ENCODE results near the gene IL10RB. TPM values are rescaled to one million over a fixed set of nuclear protein-coding genes. Genes with fewer than 3 reads are reported as not detected.

The IL10RB gene
- total and polyA plus RNA-seq, 2 of the 13 experiments (the other 11 are each of a cell fraction or from before 2014, with no cell fraction given) = 17.4 to 18.2 TPM

DNA sequence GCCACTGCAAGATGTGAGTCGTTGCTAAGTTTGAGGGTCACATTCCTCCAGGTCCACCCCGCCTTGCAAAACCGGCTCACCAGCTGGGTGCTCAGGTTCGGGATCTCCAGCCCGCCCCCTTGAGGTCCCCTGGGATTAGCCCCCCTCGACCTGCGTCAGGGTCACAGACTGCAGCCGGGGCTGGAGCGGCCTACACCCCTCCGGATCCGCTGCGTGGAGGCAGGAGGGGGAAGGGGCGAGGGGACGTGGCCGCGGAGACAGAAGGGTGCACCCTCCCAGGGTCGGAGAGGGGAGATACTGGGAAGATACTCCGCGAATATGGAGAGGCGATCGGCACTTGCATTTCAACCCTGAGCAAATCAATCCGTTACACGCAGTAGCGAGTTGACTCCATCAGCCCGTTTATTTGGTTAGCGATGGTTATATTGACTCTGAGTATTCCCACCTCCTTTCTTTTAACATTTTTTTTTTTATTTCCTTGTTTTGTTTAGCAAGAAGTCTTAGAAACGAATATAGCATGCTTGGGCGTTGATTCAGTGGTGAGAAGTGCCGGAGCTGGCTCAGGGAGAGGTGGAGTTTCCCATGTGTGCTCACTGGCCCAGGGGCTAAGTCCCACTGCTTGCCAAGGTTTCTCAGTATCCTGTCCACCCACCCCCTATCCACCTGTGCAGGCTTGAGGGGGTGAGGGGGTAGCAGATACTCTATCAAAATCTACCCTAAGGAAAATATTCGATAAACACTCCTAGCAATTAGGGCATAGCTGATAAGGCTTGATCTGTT, 35.4 kb upstream of the IL10RB start (continued):
- TF ChIP-seq, protein P1, sequence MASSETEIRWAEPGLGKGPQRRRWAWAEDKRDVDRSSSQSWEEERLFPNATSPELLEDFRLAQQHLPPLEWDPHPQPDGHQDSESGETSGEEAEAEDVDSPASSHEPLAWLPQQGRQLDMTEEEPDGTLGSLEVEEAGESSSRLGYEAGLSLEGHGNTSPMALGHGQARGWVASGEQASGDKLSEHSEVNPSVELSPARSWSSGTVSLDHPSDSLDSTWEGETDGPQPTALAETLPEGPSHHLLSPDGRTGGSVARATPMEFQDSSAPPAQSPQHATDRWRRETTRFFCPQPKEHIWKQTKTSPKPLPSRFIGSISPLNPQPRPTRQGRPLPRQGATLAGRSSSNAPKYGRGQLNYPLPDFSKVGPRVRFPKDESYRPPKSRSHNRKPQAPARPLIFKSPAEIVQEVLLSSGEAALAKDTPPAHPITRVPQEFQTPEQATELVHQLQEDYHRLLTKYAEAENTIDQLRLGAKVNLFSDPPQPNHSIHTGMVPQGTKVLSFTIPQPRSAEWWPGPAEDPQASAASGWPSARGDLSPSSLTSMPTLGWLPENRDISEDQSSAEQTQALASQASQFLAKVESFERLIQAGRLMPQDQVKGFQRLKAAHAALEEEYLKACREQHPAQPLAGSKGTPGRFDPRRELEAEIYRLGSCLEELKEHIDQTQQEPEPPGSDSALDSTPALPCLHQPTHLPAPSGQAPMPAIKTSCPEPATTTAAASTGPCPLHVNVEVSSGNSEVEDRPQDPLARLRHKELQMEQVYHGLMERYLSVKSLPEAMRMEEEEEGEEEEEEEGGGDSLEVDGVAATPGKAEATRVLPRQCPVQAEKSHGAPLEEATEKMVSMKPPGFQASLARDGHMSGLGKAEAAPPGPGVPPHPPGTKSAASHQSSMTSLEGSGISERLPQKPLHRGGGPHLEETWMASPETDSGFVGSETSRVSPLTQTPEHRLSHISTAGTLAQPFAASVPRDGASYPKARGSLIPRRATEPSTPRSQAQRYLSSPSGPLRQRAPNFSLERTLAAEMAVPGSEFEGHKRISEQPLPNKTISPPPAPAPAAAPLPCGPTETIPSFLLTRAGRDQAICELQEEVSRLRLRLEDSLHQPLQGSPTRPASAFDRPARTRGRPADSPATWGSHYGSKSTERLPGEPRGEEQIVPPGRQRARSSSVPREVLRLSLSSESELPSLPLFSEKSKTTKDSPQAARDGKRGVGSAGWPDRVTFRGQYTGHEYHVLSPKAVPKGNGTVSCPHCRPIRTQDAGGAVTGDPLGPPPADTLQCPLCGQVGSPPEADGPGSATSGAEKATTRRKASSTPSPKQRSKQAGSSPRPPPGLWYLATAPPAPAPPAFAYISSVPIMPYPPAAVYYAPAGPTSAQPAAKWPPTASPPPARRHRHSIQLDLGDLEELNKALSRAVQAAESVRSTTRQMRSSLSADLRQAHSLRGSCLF (CRISPR knock-in tag; IDR thresholded peaks at IDR 0.05; ENCODE audit: borderline replicate concordance) = no peak
- TF ChIP-seq U2AF2 (IDR thresholded peaks at IDR 0.05; ENCODE audit: low read depth, low read length) = 0 out of 2 replicates have a peak, but pooled peaks have one; percentile 33
- TF ChIP-seq ZNF503 (CRISPR knock-in tag; IDR thresholded peaks at IDR 0.05) = no peak
- TF ChIP-seq, protein P2, sequence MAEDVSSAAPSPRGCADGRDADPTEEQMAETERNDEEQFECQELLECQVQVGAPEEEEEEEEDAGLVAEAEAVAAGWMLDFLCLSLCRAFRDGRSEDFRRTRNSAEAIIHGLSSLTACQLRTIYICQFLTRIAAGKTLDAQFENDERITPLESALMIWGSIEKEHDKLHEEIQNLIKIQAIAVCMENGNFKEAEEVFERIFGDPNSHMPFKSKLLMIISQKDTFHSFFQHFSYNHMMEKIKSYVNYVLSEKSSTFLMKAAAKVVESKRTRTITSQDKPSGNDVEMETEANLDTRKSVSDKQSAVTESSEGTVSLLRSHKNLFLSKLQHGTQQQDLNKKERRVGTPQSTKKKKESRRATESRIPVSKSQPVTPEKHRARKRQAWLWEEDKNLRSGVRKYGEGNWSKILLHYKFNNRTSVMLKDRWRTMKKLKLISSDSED (CRISPR knock-in tag; IDR thresholded peaks at IDR 0.05) = no peak
- TF ChIP-seq, protein P3, sequence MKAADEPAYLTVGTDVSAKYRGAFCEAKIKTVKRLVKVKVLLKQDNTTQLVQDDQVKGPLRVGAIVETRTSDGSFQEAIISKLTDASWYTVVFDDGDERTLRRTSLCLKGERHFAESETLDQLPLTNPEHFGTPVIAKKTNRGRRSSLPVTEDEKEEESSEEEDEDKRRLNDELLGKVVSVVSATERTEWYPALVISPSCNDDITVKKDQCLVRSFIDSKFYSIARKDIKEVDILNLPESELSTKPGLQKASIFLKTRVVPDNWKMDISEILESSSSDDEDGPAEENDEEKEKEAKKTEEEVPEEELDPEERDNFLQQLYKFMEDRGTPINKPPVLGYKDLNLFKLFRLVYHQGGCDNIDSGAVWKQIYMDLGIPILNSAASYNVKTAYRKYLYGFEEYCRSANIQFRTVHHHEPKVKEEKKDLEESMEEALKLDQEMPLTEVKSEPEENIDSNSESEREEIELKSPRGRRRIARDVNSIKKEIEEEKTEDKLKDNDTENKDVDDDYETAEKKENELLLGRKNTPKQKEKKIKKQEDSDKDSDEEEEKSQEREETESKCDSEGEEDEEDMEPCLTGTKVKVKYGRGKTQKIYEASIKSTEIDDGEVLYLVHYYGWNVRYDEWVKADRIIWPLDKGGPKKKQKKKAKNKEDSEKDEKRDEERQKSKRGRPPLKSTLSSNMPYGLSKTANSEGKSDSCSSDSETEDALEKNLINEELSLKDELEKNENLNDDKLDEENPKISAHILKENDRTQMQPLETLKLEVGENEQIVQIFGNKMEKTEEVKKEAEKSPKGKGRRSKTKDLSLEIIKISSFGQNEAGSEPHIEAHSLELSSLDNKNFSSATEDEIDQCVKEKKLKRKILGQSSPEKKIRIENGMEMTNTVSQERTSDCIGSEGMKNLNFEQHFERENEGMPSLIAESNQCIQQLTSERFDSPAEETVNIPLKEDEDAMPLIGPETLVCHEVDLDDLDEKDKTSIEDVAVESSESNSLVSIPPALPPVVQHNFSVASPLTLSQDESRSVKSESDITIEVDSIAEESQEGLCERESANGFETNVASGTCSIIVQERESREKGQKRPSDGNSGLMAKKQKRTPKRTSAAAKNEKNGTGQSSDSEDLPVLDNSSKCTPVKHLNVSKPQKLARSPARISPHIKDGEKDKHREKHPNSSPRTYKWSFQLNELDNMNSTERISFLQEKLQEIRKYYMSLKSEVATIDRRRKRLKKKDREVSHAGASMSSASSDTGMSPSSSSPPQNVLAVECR (CRISPR knock-in tag; IDR thresholded peaks at IDR 0.05; ENCODE audit: borderline replicate concordance) = peak; percentile 84; the same call in 1 of the 2 replicates
- no peak for TF ChIP-seq TOE1 (CRISPR knock-in tag; IDR thresholded peaks at IDR 0.05)
- no peak for TF ChIP-seq NKX3-1 (CRISPR knock-in tag; IDR thresholded peaks at IDR 0.05)
- TF ChIP-seq, protein P4, sequence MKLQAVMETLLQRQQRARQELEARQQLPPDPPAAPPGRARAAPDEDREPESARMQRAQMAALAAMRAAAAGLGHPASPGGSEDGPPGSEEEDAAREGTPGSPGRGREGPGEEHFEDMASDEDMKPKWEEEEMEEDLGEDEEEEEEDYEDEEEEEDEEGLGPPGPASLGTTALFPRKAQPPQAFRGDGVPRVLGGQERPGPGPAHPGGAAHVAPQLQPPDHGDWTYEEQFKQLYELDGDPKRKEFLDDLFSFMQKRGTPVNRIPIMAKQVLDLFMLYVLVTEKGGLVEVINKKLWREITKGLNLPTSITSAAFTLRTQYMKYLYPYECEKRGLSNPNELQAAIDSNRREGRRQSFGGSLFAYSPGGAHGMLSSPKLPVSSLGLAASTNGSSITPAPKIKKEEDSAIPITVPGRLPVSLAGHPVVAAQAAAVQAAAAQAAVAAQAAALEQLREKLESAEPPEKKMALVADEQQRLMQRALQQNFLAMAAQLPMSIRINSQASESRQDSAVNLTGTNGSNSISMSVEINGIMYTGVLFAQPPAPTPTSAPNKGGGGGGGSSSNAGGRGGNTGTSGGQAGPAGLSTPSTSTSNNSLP (IDR thresholded peaks at IDR 0.05; ENCODE audit: low read depth, low read length) = no peak
